ENCODE measurements around the gene APOBEC3C.
A peak's percentile ranks its signal among the peaks of the same experiment; 100 is the strongest.
"Not testable (repeated sequence)": the region's sequence is repeated elsewhere in the genome, so short reads cannot be mapped to it uniquely, and the experiment has no call there.

APOBEC3C gene

GRCh38 chr22:39013942-39014722 lies at the start of gene APOBEC3C:
Gene APOBEC3C, plus strand, starts transcription at chr22:39014257. Its CDS starts 106 bp downstream, at chr22:39014363.
- peak; percentile 73 for DNase-seq (ENCODE audit: low spot score)

- DNase-seq (ENCODE audit: low spot score), result no peak
Observed at GRCh38 chr22:38964306-38964705, 49.8 kb upstream of the APOBEC3C start.

- no peak for DNase-seq (ENCODE audit: low spot score)
Observed at GRCh38 chr22:38964989-38965388, 49.1 kb upstream of the APOBEC3C start.

- no peak for DNase-seq (ENCODE audit: low spot score)
Observed at GRCh38 chr22:38965614-38966379, 48.3 kb upstream of the APOBEC3C start.

GRCh38 chr22:38966380-38966702 lies 47.7 kb upstream of the APOBEC3C start:
- no peak for DNase-seq (ENCODE audit: low spot score)

- no peak for DNase-seq (ENCODE audit: low spot score)
Observed at GRCh38 chr22:38966942-38967341, 47.1 kb upstream of the APOBEC3C start.

GRCh38 chr22:38967451-38968450 lies 46.3 kb upstream of the APOBEC3C start:
- no peak for DNase-seq (ENCODE audit: low spot score)

- DNase-seq (ENCODE audit: low spot score), result no peak
Observed at GRCh38 chr22:38968801-38969200, 45.3 kb upstream of the APOBEC3C start.

GRCh38 chr22:38970551-38970950 lies 43.5 kb upstream of the APOBEC3C start:
- no peak for DNase-seq (ENCODE audit: low spot score)

GRCh38 chr22:38971202-38971601 lies 42.9 kb upstream of the APOBEC3C start:
- no peak for DNase-seq (ENCODE audit: low spot score)

GRCh38 chr22:38971791-38972190 lies 42.3 kb upstream of the APOBEC3C start:
- no peak for DNase-seq (ENCODE audit: low spot score)

- no peak for DNase-seq (ENCODE audit: low spot score)
Observed at GRCh38 chr22:38972558-38972957, 41.5 kb upstream of the APOBEC3C start.

- peak; percentile 65 for DNase-seq (ENCODE audit: low spot score)
Observed at GRCh38 chr22:38973289-38974169, 40.5 kb upstream of the APOBEC3C start.

GRCh38 chr22:38974170-38974825 lies 39.8 kb upstream of the APOBEC3C start:
- no peak for DNase-seq (ENCODE audit: low spot score)

- no peak for DNase-seq (ENCODE audit: low spot score)
Observed at GRCh38 chr22:38974826-38975175, 39.3 kb upstream of the APOBEC3C start.

GRCh38 chr22:38977289-38977688 lies 36.8 kb upstream of the APOBEC3C start:
- DNase-seq (ENCODE audit: low spot score), result not testable (repeated sequence)

- not testable (repeated sequence) for DNase-seq (ENCODE audit: low spot score)
Observed at GRCh38 chr22:38980587-38980986, 33.5 kb upstream of the APOBEC3C start.

- peak; percentile 47 for DNase-seq (ENCODE audit: low spot score)
Observed at GRCh38 chr22:38981005-38981991, 32.8 kb upstream of the APOBEC3C start.

All from germinal center (tissue), 1 donor.